ENCODE data around the gene PRXL2B. TPM values are rescaled to one million over a fixed set of nuclear protein-coding genes. Genes with fewer than 3 reads are reported as not detected.
"Not testable (repeated sequence)": the region's sequence is repeated elsewhere in the genome, so short reads cannot be mapped to it uniquely, and the experiment has no call there.

Gene PRXL2B
- total and polyA plus RNA-seq, 5 donors = 8.0 to 11.8 (median 9.4) TPM

GRCh38 chr1:2544093-2544874 lies 42.3 kb upstream of the PRXL2B start:
- no peak for ATAC-seq
- 42% methylated on average over 26 of the region's 26 CpGs for WGBS
- Histone ChIP-seq H3K27ac (ENCODE audit: low read length) (peak overlapping the region; percentile 33), H3K27me3 (ENCODE audit: control insufficient read depth, insufficient read depth) (no peaks in the 10 kb centered on the region), H3K4me3 (ENCODE audit: low read length) (no peak overlapping the region), H3K4me1 (ENCODE audit: control insufficient read depth, insufficient read depth, low read length) (peaks cover 9% of the 10 kb centered on the region), H3K9me3 (ENCODE audit: control insufficient read depth, low read length) (no peaks in the 10 kb centered on the region)
- DNase-seq = peak in 2 of 3 donors; percentile 72 to 76
- intact Hi-C loops (cut with DNase I) = no loop called here

- H3K4me1 ChIP-seq (ENCODE audit: control insufficient read depth, insufficient read depth, low read length) = peaks cover 9% of the 10 kb centered on the region
- DNase-seq (peak in 2 of 3 donors; percentile 74 to 75), ATAC-seq (no peak)
- no peak overlapping the region for H3K4me3 ChIP-seq (ENCODE audit: low read length)
- 47% methylated on average over 19 of the region's 19 CpGs for WGBS
- peak overlapping the region; percentile 45 for H3K27ac ChIP-seq (ENCODE audit: low read length)
- no peaks in the 10 kb centered on the region for H3K27me3 ChIP-seq (ENCODE audit: control insufficient read depth, insufficient read depth)
- no peaks in the 10 kb centered on the region for H3K9me3 ChIP-seq (ENCODE audit: control insufficient read depth, low read length)
- intact Hi-C loops (cut with DNase I) = loop anchor here in 2 of 4 donors (5.0 kb wide), 2 partner anchors 128 to 133 kb away; partner anchors contain the start of gene PEX10 (in 1 of the 2)
Observed at GRCh38 chr1:2544875-2545640, 41.5 kb upstream of the PRXL2B start.

- peaks cover 9% of the 10 kb centered on the region for H3K4me1 ChIP-seq (ENCODE audit: control insufficient read depth, insufficient read depth, low read length)
- peak overlapping the region; percentile 75 for H3K27ac ChIP-seq (ENCODE audit: low read length)
- DNase-seq (peak; percentile 91 to 97 (median 96)), ATAC-seq (peak; percentile 65 to 66)
- no peaks in the 10 kb centered on the region for H3K9me3 ChIP-seq (ENCODE audit: control insufficient read depth, low read length)
- no peaks in the 10 kb centered on the region for H3K27me3 ChIP-seq (ENCODE audit: control insufficient read depth, insufficient read depth)
- intact Hi-C loops (cut with DNase I) = loop anchor here (2.0 to 5.0 kb wide), 3 partner anchors 129 to 134 kb away; partner anchors contain the start of gene PEX10 (in 1 of the 4)
- WGBS = 2% methylated on average over 43 of the region's 43 CpGs
- H3K4me3 ChIP-seq (ENCODE audit: low read length) = peak overlapping the region; percentile 46
Observed at GRCh38 chr1:2545754-2546514, 40.6 kb upstream of the PRXL2B start.

- Histone ChIP-seq H3K27ac (ENCODE audit: low read length) (peak overlapping the region; percentile 50), H3K27me3 (ENCODE audit: control insufficient read depth, insufficient read depth) (no peaks in the 10 kb centered on the region), H3K9me3 (ENCODE audit: control insufficient read depth, low read length) (no peaks in the 10 kb centered on the region), H3K4me1 (ENCODE audit: control insufficient read depth, insufficient read depth, low read length) (peaks cover 9% of the 10 kb centered on the region), H3K4me3 (ENCODE audit: low read length) (peak overlapping the region; percentile 46)
- peak; percentile 89 to 95 (median 94) for DNase-seq
- 2% methylated on average over 52 of the region's 52 CpGs for WGBS
- ATAC-seq = peak; percentile 77
- intact Hi-C loops (cut with DNase I) = loop anchor here (2.0 to 5.0 kb wide), 3 partner anchors 129 to 134 kb away; partner anchors contain the start of gene PEX10 (in 1 of the 4)
Observed at GRCh38 chr1:2546515-2547209, 39.9 kb upstream of the PRXL2B start.

GRCh38 chr1:2547210-2548067 lies 39.1 kb upstream of the PRXL2B start:
- DNase-seq (peak in 2 of 3 donors; percentile 75 to 77), ATAC-seq (no peak)
- Histone ChIP-seq H3K27me3 (ENCODE audit: control insufficient read depth, insufficient read depth) (no peaks in the 10 kb centered on the region), H3K4me1 (ENCODE audit: control insufficient read depth, insufficient read depth, low read length) (peaks cover 9% of the 10 kb centered on the region), H3K9me3 (ENCODE audit: control insufficient read depth, low read length) (no peaks in the 10 kb centered on the region), H3K4me3 (ENCODE audit: low read length) (peak overlapping the region; percentile 46), H3K27ac (ENCODE audit: low read length) (peak overlapping the region; percentile 49)
- intact Hi-C loops (cut with DNase I) = loop anchor here (2.0 to 5.0 kb wide), 3 partner anchors 130 to 135 kb away; partner anchors contain the start of gene PEX10 (in 1 of the 4)
- 17% methylated on average over 27 of the region's 27 CpGs for WGBS

- no peaks in the 10 kb centered on the region for H3K27me3 ChIP-seq (ENCODE audit: control insufficient read depth, insufficient read depth)
- intact Hi-C loops (cut with DNase I) = loop anchor here in 2 of 4 donors (5.0 kb wide), 2 partner anchors 131 to 136 kb away; partner anchors contain the start of gene PEX10 (in 1 of the 2)
- no peaks in the 10 kb centered on the region for H3K9me3 ChIP-seq (ENCODE audit: control insufficient read depth, low read length)
- 13% methylated on average over 17 of the region's 17 CpGs for WGBS
- peak overlapping the region; percentile 6 for H3K4me3 ChIP-seq (ENCODE audit: low read length)
- H3K4me1 ChIP-seq (ENCODE audit: control insufficient read depth, insufficient read depth, low read length) = peaks cover 9% of the 10 kb centered on the region
- ATAC-seq = peak; percentile 33 to 47
- H3K27ac ChIP-seq (ENCODE audit: low read length) = peak overlapping the region; percentile 89
- peak; percentile 82 to 93 (median 93) for DNase-seq
Observed at GRCh38 chr1:2548068-2548589, 38.4 kb upstream of the PRXL2B start.

- DNase-seq = peak; percentile 21 to 57 (median 48)
- H3K9me3 ChIP-seq (ENCODE audit: control insufficient read depth, low read length); H3K4me1 ChIP-seq (ENCODE audit: control insufficient read depth, insufficient read depth, low read length); H3K27me3 ChIP-seq (ENCODE audit: control insufficient read depth, insufficient read depth); ATAC-seq: not testable (repeated sequence)
- peak overlapping the region; percentile 20 for H3K4me3 ChIP-seq (ENCODE audit: low read length)
- WGBS = 67% methylated on average over 25 of the region's 28 CpGs
- intact Hi-C loops (cut with DNase I) = loop anchor here in 2 of 4 donors (5.0 kb wide), 2 partner anchors 132 to 137 kb away; partner anchors contain the start of gene PEX10 (in 1 of the 2)
- peak overlapping the region; percentile 90 for H3K27ac ChIP-seq (ENCODE audit: low read length)
Observed at GRCh38 chr1:2549367-2550029, 37.1 kb upstream of the PRXL2B start.

- H3K9me3 ChIP-seq (ENCODE audit: control insufficient read depth, low read length); intact Hi-C loops (cut with DNase I); H3K4me1 ChIP-seq (ENCODE audit: control insufficient read depth, insufficient read depth, low read length); H3K4me3 ChIP-seq (ENCODE audit: low read length); H3K27me3 ChIP-seq (ENCODE audit: control insufficient read depth, insufficient read depth): not testable (repeated sequence)
- peak overlapping the region; percentile 31 for H3K27ac ChIP-seq (ENCODE audit: low read length)
- WGBS = 45% methylated on average over 10 of the region's 12 CpGs
- ATAC-seq (peak in 1 of 2 donors; percentile 38), DNase-seq (peak; percentile 43 to 80 (median 79))
Observed at GRCh38 chr1:2550309-2550861, 36.2 kb upstream of the PRXL2B start.
